PC-9 (cell line): Measurements from ENCODE around the gene CFAP141. TPM values are rescaled to one million over a fixed set of nuclear protein-coding genes. Genes with fewer than 3 reads are reported as not detected.

Source experiments
- BruUV-seq: library from RNA; stranded (reverse); fragments of 400-500 nt; replicated peaks from 2 replicates; lab custom pipeline; 2021; lab: Mats Ljungman, UMichigan
- CTCF ChIA-PET: fragments of 300-600 bp; sonication (Branson Sonifier 250); formaldehyde crosslinking; loops from one replicate; lab custom pipeline; 2022; ENCODE audit warnings: antibody characterized with exemption; lab: Charles Lee
- POLR2A ChIA-PET: fragments of 300-600 bp; sonication (Branson Sonifier 250); formaldehyde crosslinking; loops from one replicate; lab custom pipeline; 2022; ENCODE audit warnings: antibody characterized with exemption; ENCODE audit not compliant: unreplicated experiment; lab: Charles Lee
- DNase-seq, 2 experiments: peaks; one replicate each; pipeline versions ENCODE4 v3.0.0 to v3.0.0-alpha.2; 2015 to 2022; ENCODE audit warnings: mixed read lengths in 1 of 2
- H2AFZ ChIP-seq: fragments of 200-600 bp; sonication (generic); 2 replicates; pipeline ENCODE4 v1.8.1; 2017; ENCODE audit warnings: antibody characterized with exemption
- H3F3A ChIP-seq: fragments of 200-600 bp; sonication (generic); 2 replicates; pipeline ENCODE4 v1.8.1; 2017; ENCODE audit warnings: antibody characterized with exemption, mild to moderate bottlenecking, low read depth; ENCODE audit not compliant: insufficient read depth
- H3K27ac ChIP-seq: fragments of 200-600 bp; sonication (generic); 2 replicates; pipeline ENCODE4 v1.6.1; 2016; ENCODE audit warnings: mixed run types
- H3K27me3 ChIP-seq: fragments of 200-600 bp; sonication (generic); 2 replicates; pipeline ENCODE4 v1.6.1; 2016; ENCODE audit warnings: low read depth, mixed run types; ENCODE audit not compliant: insufficient read depth
- H3K36me3 ChIP-seq: fragments of 200-600 bp; sonication (generic); 2 replicates; pipeline ENCODE4 v1.6.1; 2016; ENCODE audit warnings: low read depth, mixed run types
- H3K4me1 ChIP-seq: fragments of 200-600 bp; sonication (generic); replicated peaks from 2 replicates; pipeline ENCODE4 v1.6.1; 2016; ENCODE audit warnings: mixed run types; ENCODE audit not compliant: insufficient read depth
- H3K4me2 ChIP-seq: fragments of 200-600 bp; sonication (generic); 2 replicates; pipeline ENCODE4 v1.6.1; 2017; ENCODE audit warnings: mixed run types
- H3K4me3 ChIP-seq: fragments of 200-600 bp; sonication (generic); 2 replicates; pipeline ENCODE4 v1.6.1; 2016; ENCODE audit warnings: mixed run types
- H3K79me2 ChIP-seq: fragments of 200-600 bp; sonication (generic); 2 replicates; pipeline ENCODE4 v1.6.1; 2017; ENCODE audit warnings: low read depth, mixed run types
- H3K9me2 ChIP-seq: fragments of 200-600 bp; sonication (generic); 2 replicates; pipeline ENCODE4 v1.8.1; 2017; ENCODE audit warnings: mild to moderate bottlenecking; ENCODE audit not compliant: insufficient read depth
- H3K9me3 ChIP-seq: fragments of 200-600 bp; sonication (generic); 2 replicates; pipeline ENCODE4 v1.8.1; 2016; ENCODE audit warnings: low read depth; ENCODE audit not compliant: insufficient read depth
- H4K20me1 ChIP-seq: fragments of 200-600 bp; sonication (generic); 2 replicates; pipeline ENCODE4 v1.8.1; 2017; ENCODE audit not compliant: insufficient read depth
- EZH2 ChIP-seq: fragments of 200-600 bp; sonication (generic); IDR thresholded peaks from 2 replicates; pipeline ENCODE4 v1.8.0; 2017; ENCODE audit warnings: antibody characterized with exemption, low read depth
- intact Hi-C: fragments of 100-400 bp; cut with micrococcal nuclease; formaldehyde crosslinking; loops from one replicate; pipeline ENCODE4 v1.10.0; 2022; ENCODE audit not compliant: unreplicated experiment
- total RNA-seq: library from RNA; stranded (reverse); gene quantifications from 2 replicates; pipeline ENCODE4 v1.2.3, GENCODE V29; 2021
- TF ChIP-seq, protein P1 (sequence below): fragments of 200-600 bp; sonication (generic); conservative IDR thresholded peaks from 2 replicates; pipeline ENCODE4 v1.6.1; 2017; ENCODE audit warnings: mixed run types, antibody characterized with exemption, mild to moderate bottlenecking, moderate library complexity

CFAP141 gene
- total RNA-seq, 1 experiment from 2014 or later = not detected

DNA sequence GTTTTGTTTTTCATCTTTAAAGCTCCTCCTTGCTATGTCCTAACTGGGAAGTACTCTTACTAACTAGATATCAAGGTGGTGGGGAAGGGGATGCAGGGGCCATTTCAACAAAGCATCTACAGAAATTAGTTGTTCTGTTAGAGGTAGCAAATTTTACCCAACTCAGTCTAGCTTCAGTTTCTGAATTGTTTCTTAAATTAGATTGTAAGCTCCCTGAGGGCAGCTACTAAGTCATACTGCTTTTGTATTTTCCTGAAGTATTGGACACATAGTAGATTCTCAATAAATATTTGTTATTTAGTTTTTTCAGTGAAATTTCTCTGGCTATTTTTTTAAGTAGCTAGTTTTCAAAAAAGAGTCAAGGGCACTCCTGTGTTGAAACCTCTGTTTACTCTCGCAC is 16.4 kb upstream of the CFAP141 start:
- peak overlapping the region; percentile 91 for H3K4me2 ChIP-seq
- peaks cover 94% of the 10 kb centered on the region for H3K79me2 ChIP-seq
- H3K4me3 ChIP-seq = peak overlapping the region; percentile 99
- H3K27me3 ChIP-seq = no peaks in the 10 kb centered on the region
- no peak overlapping the region for H3K27ac ChIP-seq
- H4K20me1 ChIP-seq = peaks cover 56% of the 10 kb centered on the region
- no TSS peak for BruUV-seq
- H3K9me2 ChIP-seq = no peaks in the 10 kb centered on the region
- H2AFZ ChIP-seq = no peak overlapping the region
- H3K36me3 ChIP-seq = peaks cover 60% of the 10 kb centered on the region
- DNase-seq = no peak
- peaks cover 9% of the 10 kb centered on the region; the same call in 1 of the 2 replicates for H3F3A ChIP-seq
- TF ChIP-seq, protein P1, sequence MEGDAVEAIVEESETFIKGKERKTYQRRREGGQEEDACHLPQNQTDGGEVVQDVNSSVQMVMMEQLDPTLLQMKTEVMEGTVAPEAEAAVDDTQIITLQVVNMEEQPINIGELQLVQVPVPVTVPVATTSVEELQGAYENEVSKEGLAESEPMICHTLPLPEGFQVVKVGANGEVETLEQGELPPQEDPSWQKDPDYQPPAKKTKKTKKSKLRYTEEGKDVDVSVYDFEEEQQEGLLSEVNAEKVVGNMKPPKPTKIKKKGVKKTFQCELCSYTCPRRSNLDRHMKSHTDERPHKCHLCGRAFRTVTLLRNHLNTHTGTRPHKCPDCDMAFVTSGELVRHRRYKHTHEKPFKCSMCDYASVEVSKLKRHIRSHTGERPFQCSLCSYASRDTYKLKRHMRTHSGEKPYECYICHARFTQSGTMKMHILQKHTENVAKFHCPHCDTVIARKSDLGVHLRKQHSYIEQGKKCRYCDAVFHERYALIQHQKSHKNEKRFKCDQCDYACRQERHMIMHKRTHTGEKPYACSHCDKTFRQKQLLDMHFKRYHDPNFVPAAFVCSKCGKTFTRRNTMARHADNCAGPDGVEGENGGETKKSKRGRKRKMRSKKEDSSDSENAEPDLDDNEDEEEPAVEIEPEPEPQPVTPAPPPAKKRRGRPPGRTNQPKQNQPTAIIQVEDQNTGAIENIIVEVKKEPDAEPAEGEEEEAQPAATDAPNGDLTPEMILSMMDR = no peak
- no peak for TF ChIP-seq EZH2
- intact Hi-C loops = no loop called here
- ChIA-PET POLR2A (no interaction called here), CTCF (interaction anchor here (0.6 kb wide), 1 partner anchor 49 kb away, joined by 14 read pairs; no protein-coding TSS in a partner anchor)
- no peaks in the 10 kb centered on the region for H3K9me3 ChIP-seq
- peaks cover 33% of the 10 kb centered on the region for H3K4me1 ChIP-seq

DNA sequence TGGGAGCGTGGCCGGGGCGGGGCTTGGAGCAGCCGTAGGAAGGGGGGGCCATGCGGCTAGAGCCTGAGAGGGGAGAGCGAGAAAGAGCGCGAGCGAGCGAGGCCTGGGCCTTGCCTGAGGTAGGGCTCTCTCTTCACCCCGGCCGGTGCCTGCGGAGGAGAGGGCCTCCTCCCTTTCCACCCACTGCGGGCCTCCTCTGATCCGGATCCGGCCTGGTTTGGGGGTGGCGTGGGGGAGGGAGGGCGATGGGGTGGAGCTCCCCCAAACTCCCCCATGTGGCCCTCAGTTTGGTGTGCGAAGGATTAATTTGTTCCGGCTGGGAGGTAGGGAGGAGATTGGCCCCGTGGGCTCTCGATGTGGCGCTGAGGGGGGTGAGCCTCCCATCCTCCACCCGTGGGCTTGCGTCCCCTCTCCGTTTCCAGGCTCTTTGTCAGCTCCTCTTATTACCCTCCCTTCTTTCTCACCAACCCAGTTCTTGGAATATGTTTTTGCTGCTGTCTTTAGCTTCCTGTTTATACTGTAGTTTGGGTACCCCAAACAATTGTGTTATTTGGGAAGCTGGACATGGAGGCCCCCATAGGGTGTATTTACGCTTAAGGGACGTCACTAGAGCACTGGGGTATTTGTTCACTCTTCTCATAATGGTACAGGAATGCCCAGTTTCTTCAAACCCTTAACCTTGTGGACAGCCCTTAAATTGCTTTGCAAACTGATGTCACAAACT is 15.3 kb upstream of the CFAP141 start:
- Histone ChIP-seq H4K20me1 (peaks cover 46% of the 10 kb centered on the region), H3F3A (peaks cover 14% of the 10 kb centered on the region; the same call in 1 of the 2 replicates), H3K27ac (peak overlapping the region; percentile 70), H3K36me3 (peaks cover 54% of the 10 kb centered on the region), H3K4me2 (peak overlapping the region; percentile 91), H3K4me3 (peak overlapping the region; percentile 99), H3K79me2 (peaks cover 94% of the 10 kb centered on the region), H3K4me1 (peaks cover 33% of the 10 kb centered on the region), H3K27me3 (no peaks in the 10 kb centered on the region), H2AFZ (peak overlapping the region; percentile 53), H3K9me3 (no peaks in the 10 kb centered on the region), H3K9me2 (no peaks in the 10 kb centered on the region)
- ChIA-PET POLR2A (interaction anchor here (0.6 to 1.0 kb wide), 3 partner anchors 14 to 337 kb away, joined by 6 to 10 read pairs (median 8); partner anchors contain the start of genes RPS27 and UBE2Q1), CTCF (no interaction called here)
- no peak for TF ChIP-seq EZH2
- TF ChIP-seq, protein P1 = no peak
- BruUV-seq = no TSS peak
- intact Hi-C loops = no loop called here
- peak in 1 of 2 experiments; percentile 37 for DNase-seq

DNA sequence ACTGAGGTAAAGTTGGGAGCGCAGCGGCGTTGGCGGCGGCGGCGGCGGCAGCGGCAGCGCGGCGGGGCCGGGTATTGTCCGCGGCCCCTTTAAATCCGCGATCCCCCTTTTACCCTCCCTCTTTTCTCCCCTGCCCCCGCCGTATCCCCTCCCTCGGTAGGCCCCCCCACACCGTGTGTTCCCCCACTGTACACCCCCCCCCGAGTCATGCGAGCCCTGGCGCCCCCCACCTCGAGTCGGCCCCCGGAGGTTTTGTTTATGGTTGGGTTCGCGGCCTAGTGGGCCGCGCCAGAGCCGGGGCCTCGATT is 14.8 kb upstream of the CFAP141 start:
- peaks cover 94% of the 10 kb centered on the region for H3K79me2 ChIP-seq
- H3K4me2 ChIP-seq = peak overlapping the region; percentile 91
- H4K20me1 ChIP-seq = peaks cover 41% of the 10 kb centered on the region
- no peak for TF ChIP-seq EZH2
- TF ChIP-seq, protein P1 = no peak
- H3K27me3 ChIP-seq = no peaks in the 10 kb centered on the region
- H3F3A ChIP-seq = peaks cover 14% of the 10 kb centered on the region; the same call in 1 of the 2 replicates
- ChIA-PET CTCF (no interaction called here), POLR2A (interaction anchor here (0.6 to 1.0 kb wide), 4 partner anchors 231 to 337 kb away, joined by 3 to 10 read pairs (median 6); partner anchors contain the start of genes RPS27 and UBE2Q1)
- DNase-seq = no peak
- no peaks in the 10 kb centered on the region for H3K9me3 ChIP-seq
- peak overlapping the region; percentile 99 for H3K4me3 ChIP-seq
- peaks cover 33% of the 10 kb centered on the region for H3K4me1 ChIP-seq
- peak overlapping the region; percentile 53; the same call in 1 of the 2 replicates for H2AFZ ChIP-seq
- H3K36me3 ChIP-seq = peaks cover 49% of the 10 kb centered on the region
- no TSS peak for BruUV-seq
- H3K27ac ChIP-seq = peak overlapping the region; percentile 70
- intact Hi-C loops = loop anchor here (1.0 kb wide), 1 partner anchor 39 kb away; no protein-coding TSS in a partner anchor
- H3K9me2 ChIP-seq = no peaks in the 10 kb centered on the region
